ENCODE data around the gene USP7. TPM values are rescaled to one million over a fixed set of nuclear protein-coding genes. Genes with fewer than 3 reads are reported as not detected.

The USP7 gene
- total RNA-seq, 1 experiment from 2014 or later, result 148 TPM

DNA sequence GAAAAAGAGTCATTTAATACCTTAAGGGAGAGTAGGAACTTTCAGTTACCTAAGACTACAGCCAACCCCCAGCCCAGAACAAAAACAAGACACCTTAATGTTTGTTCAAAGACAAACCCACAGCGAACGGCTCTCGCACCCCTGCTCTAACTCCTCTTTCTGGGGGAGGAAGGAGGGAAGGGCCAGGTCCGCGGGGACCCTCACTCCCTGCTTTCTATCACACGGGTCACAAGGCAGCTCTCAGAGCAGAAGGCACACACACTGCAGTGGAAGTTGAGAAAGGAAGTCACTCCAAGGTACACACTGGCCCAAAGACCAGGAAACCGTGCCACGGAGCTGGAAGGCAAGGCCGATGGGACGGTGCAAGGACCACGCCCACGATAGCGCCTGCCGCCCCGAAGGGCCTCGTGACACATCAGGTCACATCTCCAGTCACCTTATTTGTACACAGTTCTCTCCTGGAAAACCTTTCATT lies 71.6 kb downstream of the USP7 start:
- CTCF ChIA-PET, result no interaction called here
- POLR2A ChIA-PET, result no interaction called here
- DNase-seq, result no peak
- H3K36me3 Mint-ChIP-seq (ENCODE audit: insufficient read depth, unreplicated experiment), result peaks cover 82% of the 10 kb centered on the region
- no peaks in the 10 kb centered on the region for H3K4me1 Mint-ChIP-seq (ENCODE audit: low read depth, unreplicated experiment)
- Histone ChIP-seq H3K4me1 (no peaks in the 10 kb centered on the region), H3K4me3 (ENCODE audit: low read depth, low read length) (no peak overlapping the region), H3K36me3 (ENCODE audit: control insufficient read depth, insufficient read depth, low read length) (peaks cover 3% of the 10 kb centered on the region), H3K27me3 (replicated peaks; ENCODE audit: control insufficient read depth, insufficient read depth, low read length) (no peaks in the 10 kb centered on the region), H3K9me3 (no peaks in the 10 kb centered on the region)
- no TSS peak for BruUV-seq (replicated peaks)
- no peak overlapping the region for H3K4me3 Mint-ChIP-seq (ENCODE audit: unreplicated experiment)
- no peak overlapping the region for H3K27ac Mint-ChIP-seq (ENCODE audit: unreplicated experiment)
- intact Hi-C loops (cut with micrococcal nuclease; ENCODE audit: unreplicated experiment), result no loop called here
- H3K27me3 Mint-ChIP-seq (ENCODE audit: insufficient read depth, unreplicated experiment), result no peaks in the 10 kb centered on the region
- TF ChIP-seq CTCF (IDR thresholded peaks at IDR 0.05; ENCODE audit: insufficient read depth in 1 of 2, low read depth in 1 of 2, low read length in 1 of 2, severe bottlenecking in 1 of 2, unreplicated experiment in 1 of 2), result no peak
- no peaks in the 10 kb centered on the region for H3K9me3 Mint-ChIP-seq (ENCODE audit: unreplicated experiment)

DNA sequence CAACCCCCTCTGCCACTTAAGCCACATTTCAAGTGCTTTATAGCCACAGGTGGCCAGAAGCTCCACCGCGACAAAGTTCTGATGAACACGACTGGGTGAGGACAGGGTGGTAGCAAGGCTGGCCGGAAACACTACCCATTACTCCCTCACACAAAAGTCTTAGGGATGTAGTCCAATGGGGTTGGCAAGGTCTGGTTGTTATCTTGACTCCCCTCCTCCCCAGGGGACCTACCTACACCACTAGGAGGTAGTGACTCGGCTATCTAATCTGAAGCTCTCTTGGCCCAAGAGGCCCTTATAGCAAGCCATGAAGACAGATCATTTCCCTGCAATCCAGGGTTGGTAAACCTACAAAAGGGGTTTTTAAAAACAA lies 73.2 kb downstream of the USP7 start:
- Mint-ChIP-seq H3K27ac (ENCODE audit: unreplicated experiment) (no peak overlapping the region), H3K9me3 (ENCODE audit: unreplicated experiment) (no peaks in the 10 kb centered on the region), H3K27me3 (ENCODE audit: insufficient read depth, unreplicated experiment) (no peaks in the 10 kb centered on the region), H3K36me3 (ENCODE audit: insufficient read depth, unreplicated experiment) (peaks cover 81% of the 10 kb centered on the region), H3K4me3 (ENCODE audit: unreplicated experiment) (no peak overlapping the region), H3K4me1 (ENCODE audit: low read depth, unreplicated experiment) (peaks cover 5% of the 10 kb centered on the region)
- H3K4me1 ChIP-seq, result no peaks in the 10 kb centered on the region
- no peak overlapping the region for H3K4me3 ChIP-seq (ENCODE audit: low read depth, low read length)
- no peak for TF ChIP-seq CTCF (IDR thresholded peaks at IDR 0.05; ENCODE audit: insufficient read depth in 1 of 2, low read depth in 1 of 2, low read length in 1 of 2, severe bottlenecking in 1 of 2, unreplicated experiment in 1 of 2)
- CTCF ChIA-PET, result no interaction called here
- H3K36me3 ChIP-seq (ENCODE audit: control insufficient read depth, insufficient read depth, low read length), result peaks cover 3% of the 10 kb centered on the region
- POLR2A ChIA-PET, result no interaction called here
- no peaks in the 10 kb centered on the region for H3K27me3 ChIP-seq (replicated peaks; ENCODE audit: control insufficient read depth, insufficient read depth, low read length)
- no TSS peak for BruUV-seq (replicated peaks)
- intact Hi-C loops (cut with micrococcal nuclease; ENCODE audit: unreplicated experiment), result no loop called here
- no peaks in the 10 kb centered on the region for H3K9me3 ChIP-seq
- no peak for DNase-seq

GRCh38 chr16:8889893-8890548 lies 73.7 kb downstream of the USP7 start:
- Mint-ChIP-seq H3K27me3 (ENCODE audit: insufficient read depth, unreplicated experiment) (no peaks in the 10 kb centered on the region), H3K4me1 (ENCODE audit: low read depth, unreplicated experiment) (peaks cover 10% of the 10 kb centered on the region), H3K4me3 (ENCODE audit: unreplicated experiment) (no peak overlapping the region), H3K9me3 (ENCODE audit: unreplicated experiment) (no peaks in the 10 kb centered on the region), H3K36me3 (ENCODE audit: insufficient read depth, unreplicated experiment) (peaks cover 81% of the 10 kb centered on the region), H3K27ac (ENCODE audit: unreplicated experiment) (no peak overlapping the region)
- Histone ChIP-seq H3K4me1 (peaks cover 1% of the 10 kb centered on the region; the same call in 1 of the 2 replicates), H3K27me3 (replicated peaks; ENCODE audit: control insufficient read depth, insufficient read depth, low read length) (no peaks in the 10 kb centered on the region), H3K4me3 (ENCODE audit: low read depth, low read length) (no peak overlapping the region), H3K36me3 (ENCODE audit: control insufficient read depth, insufficient read depth, low read length) (peaks cover 3% of the 10 kb centered on the region), H3K9me3 (no peaks in the 10 kb centered on the region)
- intact Hi-C loops (cut with micrococcal nuclease; ENCODE audit: unreplicated experiment), result no loop called here
- POLR2A ChIA-PET, result no interaction called here
- no TSS peak for BruUV-seq (replicated peaks)
- no peak for DNase-seq
- TF ChIP-seq CTCF (IDR thresholded peaks at IDR 0.05; ENCODE audit: insufficient read depth in 1 of 2, low read depth in 1 of 2, low read length in 1 of 2, severe bottlenecking in 1 of 2, unreplicated experiment in 1 of 2), result no peak
- CTCF ChIA-PET, result no interaction called here
